Lower leg skin (tissue), 3 donors: Measurements from ENCODE around the gene AQR.

Experiments used
- POLR2A ChIP-seq, 2 donors: fragments of 450-650 bp; IDR thresholded peaks; one replicate each; pipeline ENCODE4 v1.6.1; 2016 to 2017; ENCODE audit warnings: antibody characterized with exemption in 2 of 2, mild to moderate bottlenecking in 1 of 2, moderate library complexity in 1 of 2
- TF ChIP-seq, protein P1 (sequence below), 3 donors: fragments of 450-650 bp; IDR thresholded peaks; one replicate each; pipeline ENCODE4 v1.5.1; 2016; ENCODE audit warnings: antibody characterized with exemption in 3 of 3, mild to moderate bottlenecking in 3 of 3, moderate library complexity in 2 of 3

DNA sequence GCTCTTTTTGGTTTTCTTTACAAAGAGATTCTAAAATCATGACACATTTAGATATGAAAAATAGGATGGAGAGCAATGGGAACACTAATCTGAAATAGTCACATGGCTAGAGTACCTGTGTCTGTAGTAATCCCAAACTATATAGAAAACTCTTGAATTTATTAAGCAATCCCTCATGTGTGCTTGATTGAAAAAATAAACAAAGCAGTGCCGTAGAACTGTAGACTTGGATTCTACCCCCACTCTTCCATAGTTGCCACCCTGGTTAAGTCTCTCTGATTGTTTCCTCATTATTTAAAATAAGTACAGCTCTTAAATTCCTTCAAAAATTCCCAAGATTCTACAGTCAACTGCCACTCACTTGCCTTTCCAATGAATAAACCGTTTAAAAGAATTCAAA, 115.3 kb downstream of the AQR start:
- no peak for TF ChIP-seq POLR2A (IDR thresholded peaks at IDR 0.05)
- TF ChIP-seq, protein P1, sequence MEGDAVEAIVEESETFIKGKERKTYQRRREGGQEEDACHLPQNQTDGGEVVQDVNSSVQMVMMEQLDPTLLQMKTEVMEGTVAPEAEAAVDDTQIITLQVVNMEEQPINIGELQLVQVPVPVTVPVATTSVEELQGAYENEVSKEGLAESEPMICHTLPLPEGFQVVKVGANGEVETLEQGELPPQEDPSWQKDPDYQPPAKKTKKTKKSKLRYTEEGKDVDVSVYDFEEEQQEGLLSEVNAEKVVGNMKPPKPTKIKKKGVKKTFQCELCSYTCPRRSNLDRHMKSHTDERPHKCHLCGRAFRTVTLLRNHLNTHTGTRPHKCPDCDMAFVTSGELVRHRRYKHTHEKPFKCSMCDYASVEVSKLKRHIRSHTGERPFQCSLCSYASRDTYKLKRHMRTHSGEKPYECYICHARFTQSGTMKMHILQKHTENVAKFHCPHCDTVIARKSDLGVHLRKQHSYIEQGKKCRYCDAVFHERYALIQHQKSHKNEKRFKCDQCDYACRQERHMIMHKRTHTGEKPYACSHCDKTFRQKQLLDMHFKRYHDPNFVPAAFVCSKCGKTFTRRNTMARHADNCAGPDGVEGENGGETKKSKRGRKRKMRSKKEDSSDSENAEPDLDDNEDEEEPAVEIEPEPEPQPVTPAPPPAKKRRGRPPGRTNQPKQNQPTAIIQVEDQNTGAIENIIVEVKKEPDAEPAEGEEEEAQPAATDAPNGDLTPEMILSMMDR (IDR thresholded peaks at IDR 0.05): no peak
